ENCODE data around the gene PIGQ.

PIGQ gene

DNA sequence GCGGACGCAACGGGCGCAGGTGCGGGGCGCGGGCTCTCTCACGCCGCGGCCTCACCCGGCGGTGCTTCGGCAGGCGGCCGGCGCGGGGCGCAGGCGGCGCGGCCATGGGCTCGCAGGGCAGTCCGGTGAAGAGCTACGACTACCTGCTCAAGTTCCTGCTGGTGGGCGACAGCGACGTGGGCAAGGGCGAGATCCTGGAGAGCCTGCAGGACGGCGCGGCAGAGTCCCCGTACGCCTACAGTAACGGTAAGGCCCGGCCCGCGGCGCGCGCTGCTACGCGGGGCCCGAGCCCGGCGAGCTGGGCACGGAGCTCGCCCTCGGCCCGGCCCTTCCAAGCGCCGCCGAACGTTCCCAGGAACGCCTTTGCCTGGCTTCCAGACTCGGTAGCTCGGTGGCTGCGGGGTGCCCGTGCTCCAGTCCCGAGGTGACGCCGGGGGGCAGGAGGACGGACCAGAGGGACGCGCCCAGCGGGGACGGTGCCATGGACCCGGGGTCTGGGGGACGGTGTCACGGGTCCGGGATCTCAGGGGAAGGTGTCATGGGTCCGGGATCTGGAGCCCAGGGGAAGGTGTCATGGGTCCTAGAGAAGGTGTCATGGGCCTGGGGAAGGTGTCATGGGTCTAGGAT, 20.5 kb downstream of the PIGQ start:
- H3K27ac ChIP-seq, result peak overlapping the region; percentile 81
- DNase-seq, result peak; percentile 31
- TF ChIP-seq, protein P1, sequence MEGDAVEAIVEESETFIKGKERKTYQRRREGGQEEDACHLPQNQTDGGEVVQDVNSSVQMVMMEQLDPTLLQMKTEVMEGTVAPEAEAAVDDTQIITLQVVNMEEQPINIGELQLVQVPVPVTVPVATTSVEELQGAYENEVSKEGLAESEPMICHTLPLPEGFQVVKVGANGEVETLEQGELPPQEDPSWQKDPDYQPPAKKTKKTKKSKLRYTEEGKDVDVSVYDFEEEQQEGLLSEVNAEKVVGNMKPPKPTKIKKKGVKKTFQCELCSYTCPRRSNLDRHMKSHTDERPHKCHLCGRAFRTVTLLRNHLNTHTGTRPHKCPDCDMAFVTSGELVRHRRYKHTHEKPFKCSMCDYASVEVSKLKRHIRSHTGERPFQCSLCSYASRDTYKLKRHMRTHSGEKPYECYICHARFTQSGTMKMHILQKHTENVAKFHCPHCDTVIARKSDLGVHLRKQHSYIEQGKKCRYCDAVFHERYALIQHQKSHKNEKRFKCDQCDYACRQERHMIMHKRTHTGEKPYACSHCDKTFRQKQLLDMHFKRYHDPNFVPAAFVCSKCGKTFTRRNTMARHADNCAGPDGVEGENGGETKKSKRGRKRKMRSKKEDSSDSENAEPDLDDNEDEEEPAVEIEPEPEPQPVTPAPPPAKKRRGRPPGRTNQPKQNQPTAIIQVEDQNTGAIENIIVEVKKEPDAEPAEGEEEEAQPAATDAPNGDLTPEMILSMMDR (IDR thresholded peaks at IDR 0.05; ENCODE audit: low read depth, low read length), result no peak; the same call in 1 of the 2 replicates

DNA sequence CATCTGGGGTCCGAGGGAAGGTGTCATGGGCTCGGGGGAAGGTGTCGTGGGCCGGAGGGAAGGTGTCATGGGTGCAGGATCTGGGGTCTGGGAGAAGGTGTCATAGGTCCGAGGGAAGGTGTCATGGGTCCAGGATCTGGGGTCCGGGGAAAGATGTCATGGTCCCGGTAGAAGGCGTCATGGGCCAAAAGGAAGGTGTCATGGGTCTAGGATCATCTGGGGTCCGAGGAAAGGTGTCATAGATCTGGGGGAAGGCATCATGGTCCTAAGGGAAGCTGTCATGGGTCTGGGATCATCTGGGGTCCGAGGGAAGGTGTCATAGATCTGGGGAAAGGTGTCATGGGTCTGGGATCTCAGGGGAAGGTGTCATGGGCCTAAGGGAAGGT, 21.0 kb downstream of the PIGQ start:
- TF ChIP-seq, protein P1 (IDR thresholded peaks at IDR 0.05; ENCODE audit: low read depth, low read length), result no peak
- Histone ChIP-seq H3K4me3 (ENCODE audit: low read depth, low read length) (peak overlapping the region; percentile 64), H3K27ac (peak overlapping the region; percentile 81; the same call in 1 of the 2 replicates), H3K9me3 (ENCODE audit: severe bottlenecking) (no peaks in the 10 kb centered on the region), H3K27me3 (ENCODE audit: insufficient read depth, low read depth, severe bottlenecking) (no peaks in the 10 kb centered on the region), H3K36me3 (peaks cover 22% of the 10 kb centered on the region)
- DNase-seq, result no peak

More for the DNA sequence above, 20.5 kb downstream of the PIGQ start:
- Histone ChIP-seq H3K9me3 (ENCODE audit: severe bottlenecking) (no peaks in the 10 kb centered on the region), H3K27me3 (ENCODE audit: insufficient read depth, low read depth, severe bottlenecking) (no peaks in the 10 kb centered on the region), H3K4me3 (ENCODE audit: low read depth, low read length) (peak overlapping the region; percentile 64), H3K36me3 (peaks cover 19% of the 10 kb centered on the region)

DNA sequence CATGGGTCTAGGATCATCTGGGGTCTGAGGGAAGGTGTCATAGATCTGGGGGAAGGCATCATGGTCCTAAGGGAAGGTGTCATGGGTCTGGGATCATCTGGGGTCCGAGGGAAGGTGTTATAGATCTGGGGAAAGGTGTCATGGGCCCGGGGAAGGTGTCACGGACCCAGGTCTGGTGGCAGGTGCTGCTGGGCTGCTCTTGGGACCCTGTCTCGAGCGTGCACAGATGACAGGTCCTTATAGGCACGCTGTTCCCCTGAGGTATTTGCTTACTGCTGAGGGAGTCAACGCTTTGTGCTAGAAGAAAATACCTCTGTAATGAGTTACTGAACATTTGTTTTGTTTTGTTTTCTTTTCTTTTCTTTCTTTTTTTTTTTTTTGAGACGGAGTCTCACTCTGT, 21.5 kb downstream of the PIGQ start:
- TF ChIP-seq, protein P1 (IDR thresholded peaks at IDR 0.05; ENCODE audit: low read depth, low read length), result no peak
- no peak overlapping the region for H3K27ac ChIP-seq
- no peaks in the 10 kb centered on the region for H3K27me3 ChIP-seq (ENCODE audit: insufficient read depth, low read depth, severe bottlenecking)
- H3K4me3 ChIP-seq (ENCODE audit: low read depth, low read length), result no peak overlapping the region
- no peak for DNase-seq
- H3K9me3 ChIP-seq (ENCODE audit: severe bottlenecking), result no peaks in the 10 kb centered on the region
- H3K36me3 ChIP-seq, result peaks cover 24% of the 10 kb centered on the region

DNA sequence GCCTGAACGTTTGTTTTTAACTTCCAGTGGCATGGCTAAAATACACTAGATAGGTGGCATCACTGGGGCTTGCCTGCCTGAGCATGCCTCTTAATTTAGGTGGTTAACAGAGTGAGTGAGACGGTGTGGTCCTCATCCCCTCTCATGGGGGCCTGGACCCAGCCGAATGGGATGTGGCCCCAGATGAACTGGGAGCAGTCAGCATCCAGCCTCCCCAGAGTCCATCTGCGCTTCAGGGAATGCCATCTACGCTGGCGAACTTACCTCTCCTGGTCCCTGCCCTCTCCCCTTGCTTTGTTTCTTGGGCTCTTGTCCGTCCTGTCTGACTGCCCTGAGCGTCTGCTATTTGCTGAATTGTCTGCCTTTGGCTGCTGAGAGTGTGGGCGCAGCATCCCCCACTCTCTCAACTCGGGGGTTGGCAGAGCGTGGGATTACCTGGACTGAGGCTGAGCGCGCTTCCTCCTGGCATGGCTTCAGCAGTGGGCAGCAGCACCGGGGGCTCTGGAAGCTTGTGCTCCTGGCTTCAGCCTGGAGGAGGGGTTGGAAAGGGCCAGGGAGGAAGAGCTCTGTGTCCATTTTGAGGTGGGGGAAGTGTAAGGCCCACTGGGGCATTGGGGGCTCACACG, 22.2 kb downstream of the PIGQ start:
- no peaks in the 10 kb centered on the region for H3K9me3 ChIP-seq (ENCODE audit: severe bottlenecking)
- peaks cover 32% of the 10 kb centered on the region for H3K36me3 ChIP-seq
- no peaks in the 10 kb centered on the region for H3K27me3 ChIP-seq (ENCODE audit: insufficient read depth, low read depth, severe bottlenecking)
- no peak overlapping the region for H3K4me3 ChIP-seq (ENCODE audit: low read depth, low read length)
- TF ChIP-seq, protein P1 (IDR thresholded peaks at IDR 0.05; ENCODE audit: low read depth, low read length), result no peak
- peak overlapping the region; percentile 64 for H3K27ac ChIP-seq
- DNase-seq, result no peak

DNA sequence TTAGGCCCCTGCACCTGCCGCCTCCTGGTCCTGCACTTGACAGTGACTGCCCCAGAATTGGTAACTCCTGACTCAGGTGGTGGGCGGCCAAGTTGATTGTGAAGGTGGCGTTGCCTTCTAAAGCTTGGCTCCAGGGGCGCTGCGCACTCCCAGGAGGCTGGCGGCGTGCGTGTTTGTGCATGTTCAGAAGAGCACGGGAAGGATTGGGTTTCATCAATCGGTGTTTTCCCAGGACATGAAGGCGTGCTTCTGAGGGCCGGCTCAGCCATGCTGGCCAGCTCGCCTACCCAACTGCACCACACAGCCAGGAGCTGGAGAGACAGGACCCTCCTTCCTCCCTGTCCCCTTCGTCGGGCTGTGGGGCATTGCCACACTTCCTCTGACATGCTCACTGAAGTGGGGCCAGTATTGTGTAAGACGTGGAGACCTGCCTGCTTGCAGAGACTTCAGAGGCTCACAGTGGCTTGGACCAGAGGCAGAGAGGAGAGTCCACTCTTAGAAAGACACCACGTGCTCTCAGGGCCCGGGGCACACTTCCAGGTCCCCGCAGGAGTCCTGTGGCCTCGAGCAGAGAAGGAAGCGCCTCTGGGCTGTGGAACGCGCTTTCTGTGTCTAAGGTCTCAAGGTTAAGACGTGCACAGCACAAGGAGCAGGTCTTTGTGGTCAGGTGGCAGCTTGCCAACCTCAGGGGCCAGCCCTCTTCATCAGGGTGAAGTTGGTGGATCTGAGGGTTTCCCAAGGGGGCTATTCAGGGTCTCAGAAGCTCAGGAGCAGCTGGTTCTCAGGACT, 22.9 kb downstream of the PIGQ start:
- H3K4me3 ChIP-seq (ENCODE audit: low read depth, low read length), result no peak overlapping the region

More for the DNA sequence above, 22.9 kb downstream of the PIGQ start:
- peak; percentile 82 for DNase-seq
- H3K36me3 ChIP-seq, result peaks cover 32% of the 10 kb centered on the region
- no peaks in the 10 kb centered on the region for H3K9me3 ChIP-seq (ENCODE audit: severe bottlenecking)
- TF ChIP-seq, protein P1 (IDR thresholded peaks at IDR 0.05; ENCODE audit: low read depth, low read length), result peak; percentile 83
- peak overlapping the region; percentile 64 for H3K27ac ChIP-seq
- H3K27me3 ChIP-seq (ENCODE audit: insufficient read depth, low read depth, severe bottlenecking), result no peaks in the 10 kb centered on the region
